ENCODE results near the gene ETV1.

Gene ETV1

GRCh38 chr7:13986208-13986607 is 3.3 kb downstream of the ETV1 start:
- no peak for DNase-seq

DNA sequence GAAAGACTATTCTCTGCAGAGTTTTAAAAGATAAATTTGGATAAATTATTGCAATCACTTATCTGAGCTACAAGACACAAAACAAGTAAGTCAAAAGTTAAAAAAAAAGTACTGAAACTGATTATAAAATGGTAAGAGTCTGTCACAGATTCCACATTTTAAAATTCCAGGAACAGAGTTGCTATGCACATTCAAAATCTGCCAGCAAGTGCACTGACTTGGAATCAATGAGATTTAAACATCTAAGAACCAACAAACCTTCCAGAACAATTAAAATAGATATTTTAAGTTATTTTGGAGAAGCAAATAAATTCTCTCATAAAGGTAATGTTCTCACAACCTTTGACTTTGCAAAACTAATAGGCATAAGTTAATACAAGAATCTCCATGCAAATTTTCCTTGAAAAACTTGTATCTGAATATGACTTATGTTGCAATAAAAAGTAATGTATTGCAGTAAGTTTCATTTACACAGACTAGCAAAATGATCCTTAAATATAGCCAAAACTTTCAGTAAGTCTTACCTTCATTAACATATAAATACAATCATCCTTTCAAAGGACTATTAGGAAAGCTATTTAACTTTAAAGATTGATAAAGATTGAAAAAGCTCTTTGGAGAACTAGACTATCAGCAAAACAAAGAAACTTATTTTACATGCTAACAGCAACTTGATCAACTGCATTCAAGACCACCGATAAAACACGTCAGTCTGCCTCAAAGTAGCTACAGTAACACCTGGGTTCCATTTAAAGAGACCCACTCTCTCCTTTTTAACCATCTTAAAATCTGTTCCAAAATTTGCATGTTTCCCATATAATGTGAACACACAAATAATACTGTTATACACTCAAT is 4.4 kb downstream of the ETV1 start:
- no peak for DNase-seq

DNA sequence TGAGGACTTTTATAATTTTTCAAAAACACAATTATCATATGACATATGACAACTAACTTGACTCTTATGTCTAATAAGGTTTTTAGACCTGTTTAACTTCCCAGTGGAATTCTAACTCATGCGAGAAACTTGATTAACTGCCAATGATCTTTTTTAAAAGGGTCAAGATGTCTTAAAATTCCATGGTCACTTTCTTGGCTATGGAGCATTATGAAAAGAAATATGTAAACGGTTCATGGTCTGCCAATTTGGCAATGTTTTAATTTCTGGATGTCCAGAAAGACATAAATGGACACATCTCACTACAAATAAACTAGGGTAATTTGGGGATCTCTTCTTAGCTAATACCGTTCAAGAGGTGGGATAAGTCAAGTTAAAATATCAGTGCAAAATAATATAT is 5.4 kb downstream of the ETV1 start:
- no peak for DNase-seq

- no peak for DNase-seq
Measured at GRCh38 chr7:13982940-13983677, 6.4 kb downstream of the ETV1 start.

DNA sequence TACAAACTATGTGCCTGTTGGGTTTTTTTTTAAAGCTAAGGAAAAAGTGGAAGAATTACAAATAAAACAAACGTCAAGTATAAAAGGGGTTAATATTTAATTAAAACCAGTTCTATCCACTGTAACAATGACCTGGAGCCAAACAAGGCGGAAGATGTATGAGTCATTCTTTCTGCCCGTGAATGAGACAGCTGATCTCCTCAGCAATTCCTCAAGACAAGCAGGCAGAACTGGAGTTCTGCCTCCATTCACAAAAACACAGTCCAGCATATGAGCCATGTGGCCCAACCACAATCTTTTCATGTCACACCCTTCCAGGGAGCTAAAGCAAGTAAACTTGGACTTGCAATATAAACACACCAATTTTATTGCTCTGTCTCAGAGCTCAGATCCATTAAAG is 8.4 kb downstream of the ETV1 start:
- DNase-seq: no peak

- DNase-seq: no peak
Measured at GRCh38 chr7:13980474-13980873, 9.0 kb downstream of the ETV1 start.

DNA sequence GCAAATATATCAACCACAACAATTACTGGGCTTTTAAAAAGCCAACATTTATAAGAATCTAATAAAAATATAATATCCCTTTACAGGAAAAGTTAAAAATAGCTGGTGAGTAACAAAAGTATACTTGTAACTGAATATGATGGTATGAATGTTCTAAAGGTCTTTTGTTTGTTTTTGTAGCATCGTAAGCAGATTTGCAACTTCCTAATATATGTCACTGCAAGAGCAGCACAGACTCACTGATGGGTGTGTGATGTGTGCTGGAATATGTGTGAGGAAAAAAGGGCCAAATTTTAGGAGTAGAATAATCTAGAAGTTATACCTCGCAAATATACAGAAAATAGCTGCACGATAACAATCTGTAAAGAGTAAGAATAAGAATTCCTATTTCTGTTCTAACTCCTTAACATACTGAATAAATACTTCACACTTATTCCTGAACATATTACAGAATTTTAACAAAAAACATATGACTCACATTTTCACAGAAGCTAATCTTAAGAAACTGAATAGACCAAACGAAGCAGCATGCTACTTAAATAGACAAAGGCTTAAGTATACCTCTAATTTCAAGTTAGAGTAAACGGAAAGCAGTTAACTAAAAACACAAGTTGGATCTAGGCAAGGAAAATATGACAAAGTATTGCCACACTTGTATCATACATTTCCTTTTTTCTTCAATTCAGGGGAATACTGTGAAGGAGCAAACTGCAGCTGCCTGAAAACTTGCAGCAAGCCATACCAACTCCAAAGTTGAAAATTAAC is 9.6 kb downstream of the ETV1 start:
- DNase-seq: no peak

GRCh38 chr7:13976594-13976993 is 12.9 kb downstream of the ETV1 start:
- DNase-seq: no peak

- no peak for DNase-seq
Measured at GRCh38 chr7:13965077-13965476, 24.4 kb downstream of the ETV1 start.

GRCh38 chr7:13963925-13964324 is 25.5 kb downstream of the ETV1 start:
- DNase-seq: no peak

GRCh38 chr7:13955494-13955893 is 34.0 kb downstream of the ETV1 start:
- no peak for DNase-seq

DNA sequence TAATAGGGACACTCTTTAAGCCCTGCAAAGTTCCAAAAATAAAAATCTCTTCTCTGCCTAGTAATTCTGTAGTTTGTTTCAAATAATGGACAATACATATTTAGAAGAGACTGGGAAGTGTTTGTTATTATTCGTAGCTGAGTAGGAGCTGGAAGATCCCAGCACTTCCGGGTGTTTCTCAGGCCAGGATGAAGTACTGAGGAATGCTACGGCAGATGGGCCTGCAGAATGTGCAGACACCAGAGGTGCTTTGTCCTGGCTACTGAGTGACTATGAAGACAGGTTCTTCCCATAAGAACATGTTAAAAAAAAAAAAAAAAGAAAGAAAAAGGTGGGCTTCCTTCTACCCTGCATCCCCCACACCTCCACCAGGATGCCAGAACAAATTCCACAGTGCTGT is 36.1 kb downstream of the ETV1 start:
- no peak for DNase-seq

DNA sequence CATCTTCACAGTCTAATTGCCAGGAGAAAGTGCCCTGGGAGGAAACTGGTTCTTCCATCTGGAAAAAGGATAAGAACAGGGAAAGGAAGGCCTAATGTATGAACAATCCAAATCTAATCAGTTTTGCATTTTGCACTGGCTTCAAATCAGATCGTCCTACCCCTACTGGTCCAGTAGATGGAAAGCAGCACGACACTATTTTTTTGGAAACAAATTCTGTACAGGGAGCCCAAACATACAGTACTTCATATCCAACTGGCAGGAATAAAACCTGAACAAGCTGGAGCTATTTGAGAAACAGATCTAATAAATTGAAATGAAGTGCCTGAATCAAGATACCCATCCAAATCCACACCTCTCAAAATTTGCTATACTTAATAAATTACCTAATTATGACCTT is 36.5 kb downstream of the ETV1 start:
- DNase-seq: no peak

DNA sequence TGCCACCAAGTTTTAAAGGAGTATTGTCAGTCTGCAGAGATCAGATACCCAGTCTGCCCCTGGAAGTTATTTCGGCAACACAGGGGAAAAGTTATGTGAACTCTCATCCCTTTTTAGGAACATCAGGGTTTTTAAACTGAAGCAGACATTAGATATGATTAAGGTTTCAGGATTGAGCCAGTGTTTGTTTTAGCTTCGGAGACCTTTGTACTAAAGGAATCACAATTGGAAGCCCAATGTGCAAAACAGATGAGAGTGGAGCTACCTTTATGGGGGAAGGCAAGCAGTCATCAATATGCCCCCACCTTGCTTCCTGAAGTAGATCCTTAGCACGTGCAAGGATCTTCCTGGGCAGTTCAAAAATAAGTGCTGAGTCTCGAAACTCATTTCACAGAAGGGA is 39.5 kb downstream of the ETV1 start:
- no peak for DNase-seq

DNA sequence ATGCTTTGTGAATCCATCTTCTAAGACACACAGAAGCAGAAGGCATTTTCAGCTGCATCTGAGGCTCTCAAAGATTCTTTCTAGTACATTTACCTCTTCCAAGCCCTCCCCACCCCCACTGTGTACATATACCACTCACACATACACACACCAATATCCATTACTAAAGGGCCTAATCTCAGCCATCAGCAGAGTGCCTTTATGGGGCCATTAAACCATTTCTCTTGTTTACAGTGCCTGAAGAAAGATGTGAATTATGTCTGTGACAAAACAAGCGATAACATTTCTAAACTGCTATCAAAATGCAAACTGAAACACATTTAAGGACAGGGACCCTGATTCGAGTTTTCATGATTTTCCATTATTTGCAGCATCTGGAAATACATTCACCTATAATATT is 40.0 kb downstream of the ETV1 start:
- DNase-seq: no peak

DNA sequence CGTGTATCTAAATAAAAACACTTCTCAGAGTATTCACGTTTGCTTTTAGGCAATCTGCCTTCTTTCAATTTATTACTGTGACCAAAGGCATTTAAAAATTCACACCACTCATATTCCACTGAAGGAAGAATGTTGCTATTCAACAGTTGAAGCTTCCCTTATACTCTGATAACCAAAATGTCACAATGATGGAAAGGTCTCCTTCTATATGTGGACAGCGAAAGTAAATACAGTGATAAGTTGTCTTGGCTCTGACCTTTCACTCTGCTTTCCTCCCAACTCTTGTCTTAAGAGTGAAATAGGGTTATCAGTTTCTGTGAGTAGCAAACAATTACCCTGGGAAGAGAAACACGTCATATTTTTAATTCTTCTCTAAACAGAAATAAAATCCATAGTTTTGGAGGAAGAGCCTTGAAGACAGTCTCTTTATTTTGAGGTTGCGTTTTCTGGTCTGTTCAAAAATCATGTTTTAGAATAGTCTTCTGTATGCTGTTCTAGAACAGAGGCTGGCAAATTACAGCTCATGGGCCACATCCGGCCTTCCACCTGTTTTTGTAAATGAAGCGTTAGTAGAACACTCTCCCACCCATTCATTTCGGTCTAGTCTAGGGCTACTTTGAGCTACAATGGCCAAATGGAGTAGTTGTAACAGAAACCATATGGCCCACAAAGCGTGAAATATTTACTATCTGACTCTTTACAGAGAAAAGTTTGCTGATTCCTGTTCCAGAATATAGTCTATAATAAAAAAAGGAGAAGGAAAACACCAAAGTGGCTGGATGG is 41.3 kb downstream of the ETV1 start:
- no peak for DNase-seq

DNA sequence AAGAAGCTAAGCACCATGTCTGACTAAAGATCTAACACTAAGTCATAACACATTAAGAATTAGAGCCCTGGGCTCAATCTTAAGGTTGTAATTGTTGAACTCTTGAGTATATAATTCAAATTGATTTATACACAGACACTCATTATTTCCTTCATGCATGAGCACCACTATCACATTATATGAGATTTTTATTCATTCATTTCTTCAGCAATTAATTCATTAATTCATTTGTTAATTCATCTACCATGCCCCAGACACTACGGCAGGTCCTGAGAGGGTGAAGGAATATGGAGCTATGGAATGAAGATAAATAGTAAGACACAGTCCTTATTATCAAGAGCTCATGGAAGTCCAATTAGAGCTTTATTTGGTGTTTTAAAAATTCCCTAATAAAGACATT is 41.9 kb downstream of the ETV1 start:
- DNase-seq: no peak

DNA sequence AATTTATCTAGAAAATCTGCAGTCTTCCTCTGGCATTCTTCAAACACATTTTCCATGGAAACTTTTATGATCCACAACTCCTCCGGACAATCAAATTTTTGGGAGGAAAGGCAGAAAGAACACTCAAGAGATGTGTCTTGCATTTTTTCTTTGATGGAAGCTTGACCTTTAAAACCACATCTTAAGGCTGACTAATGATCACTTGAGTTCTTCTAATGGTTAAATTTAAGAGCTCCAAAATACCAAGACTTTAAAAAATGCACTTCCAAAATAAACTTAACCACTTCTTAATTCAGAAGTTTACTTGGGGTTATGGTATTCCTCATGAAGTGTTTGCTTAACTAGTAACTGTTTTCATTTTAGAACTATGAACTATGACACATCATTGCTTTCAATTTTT is 43.3 kb downstream of the ETV1 start:
- no peak for DNase-seq

DNA sequence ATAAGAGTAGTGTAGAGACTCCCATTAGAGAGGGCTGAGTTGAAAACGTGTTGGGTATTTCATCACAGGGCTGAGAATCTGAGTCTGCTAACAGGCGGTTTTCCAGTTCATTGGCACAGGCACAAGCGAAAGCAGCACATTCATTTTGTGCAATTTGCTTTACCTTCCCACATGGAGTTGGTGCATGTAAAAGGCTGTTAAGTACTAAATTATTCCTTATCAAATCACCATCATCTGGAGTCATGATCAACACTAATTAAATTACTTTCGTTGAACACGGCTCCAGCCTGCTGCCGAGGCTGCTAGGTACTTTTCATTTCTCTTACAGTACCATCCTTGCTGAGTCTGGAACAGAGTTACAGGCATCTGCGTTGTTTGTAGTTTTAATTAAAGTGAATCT is 43.8 kb downstream of the ETV1 start:
- peak; percentile 10 for DNase-seq

- DNase-seq: no peak
Measured at GRCh38 chr7:13933536-13933935, 55.9 kb downstream of the ETV1 start.

DNA sequence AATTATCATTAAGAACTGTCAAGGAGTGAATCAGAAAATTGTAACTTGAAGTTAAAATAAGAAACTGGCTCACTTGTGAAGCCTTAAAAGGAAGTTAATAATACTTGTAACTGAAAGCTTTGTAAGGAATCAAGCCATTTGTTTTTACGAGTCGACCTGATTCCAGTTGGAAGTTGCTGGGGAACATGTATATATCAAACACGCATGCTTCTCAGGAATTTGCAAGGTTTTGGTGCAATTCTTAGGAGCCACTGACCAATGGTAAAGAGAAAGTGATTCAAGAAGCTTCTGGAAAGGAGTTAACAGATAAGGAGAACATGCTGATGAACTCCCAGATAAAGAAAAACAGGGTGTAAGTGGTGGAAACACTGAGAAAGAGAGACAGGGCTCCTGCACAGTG is 56.4 kb downstream of the ETV1 start:
- DNase-seq: no peak

GRCh38 chr7:13932131-13932530 is 57.3 kb downstream of the ETV1 start:
- DNase-seq: no peak

- DNase-seq: no peak
Measured at GRCh38 chr7:13921062-13921461, 68.4 kb downstream of the ETV1 start.

All from NCI-H1694 (cell line).